Pancreas (tissue), 10 donors: Measurements from ENCODE around the gene TMEM129. TPM values are rescaled to one million over a fixed set of nuclear protein-coding genes. Genes with fewer than 3 reads are reported as not detected.

Experiments
- ATAC-seq, 4 donors: fragments of 200-7000 bp; cut with Tn5 transposase; one replicate each; pipeline versions ENCODE4 v1.8.0 to v1.9.1; 2020; ENCODE audit warnings: mild to moderate bottlenecking in 4 of 4, moderate library complexity in 4 of 4
- DNase-seq, 6 donors: peaks; one replicate each; pipeline ENCODE4 v3.0.0-alpha.2; 2020
- FAIRE-seq: peaks from 2 replicates; lab custom pipeline; 2012; peaks lifted over from hg19 to GRCh38; lab: Jason Lieb, UNC
- H3K27ac ChIP-seq, 4 donors: fragments of 200-600 bp; sonication (generic); 1 replicate in 3 of 4; 2 replicates in 1 of 4; pipeline versions ENCODE4 v1.5.0 to v1.8.0; 2020
- H3K27me3 ChIP-seq, 4 donors: fragments of 200-600 bp; one replicate each; pipeline ENCODE4 v1.8.0; 2021
- H3K36me3 ChIP-seq, 3 donors: fragments of 200-600 bp; sonication (generic) in 1 of 3; one replicate each; pipeline versions ENCODE4 v1.5.0 to v1.8.0; 2020 to 2021
- H3K4me1 ChIP-seq, 3 donors: fragments of 200-600 bp; one replicate each; pipeline ENCODE4 v1.8.0; 2021
- H3K4me3 ChIP-seq, 4 donors: fragments of 200-600 bp; sonication (generic) in 2 of 4; one replicate each; pipeline versions ENCODE4 v1.5.0 to v1.8.0; 2020 to 2021
- H3K9me3 ChIP-seq, 4 donors: fragments of 200-600 bp; one replicate each; pipeline ENCODE4 v1.8.0; 2021
- CTCF ChIP-seq, 4 donors: fragments of 200-600 bp; sonication (generic) in 3 of 4; IDR thresholded peaks; one replicate each; pipeline versions ENCODE4 v1.5.0 to v1.8.0; 2021; ENCODE audit warnings: antibody characterized with exemption in 4 of 4
- whole genome bisulfite sequencing, 2 donors: extraction: QIAGEN DNeasy Blood & Tissue Kit; methylation state at CpG; one replicate each; pipeline ENCODE4 v1.1.7; 2013; 5-methylcytosine and 5-hydroxymethylcytosine counted together
- intact Hi-C, 3 donors: fragments of 100-400 bp; cut with DNase I; formaldehyde crosslinking; loops; one replicate each; pipeline versions ENCODE4 v1.11.1 to v1.14.2; 2022
- polyA plus RNA-seq, 2 donors: library from polyadenylated mRNA; stranded (reverse); fragments of 200-250 nt; gene quantifications; one replicate each; pipeline ENCODE4 v1.2.3, GENCODE V29; 2013
- total RNA-seq, 6 donors: library from RNA; stranded (reverse); fragmentation: NEBNext Ultra II Directional in 4 of 6; extraction: Animal tissue kit (Norgen Biotek cat#: 25700) in 4 of 6; gene quantifications; one replicate each; pipeline versions ENCODE4 v1.2.1 to v1.2.4, GENCODE V29; 2021 to 2023
- donor health status: healthy with polysubstance abuse.
- donor health status: DM: no; HTN: no; CAD: no; lungs with moderate emphysema.
- donor health status: DM: no; HTN: no; CAD: no.
- donor health status: control.
- donor health status: control.
- donor health status: Bipolar disorder and iron deficiency.
- donor health status: DM: yes; HTN: yes; CAD: no.
- donor health status: DM: no; HTN: no; CAD: no.
- donor health status: DM: no; HTN: no; CAD: no.
- donor health status: DM: yes; HTN: yes; CAD: no.

TMEM129 gene
- total and polyA plus RNA-seq, 8 donors = 17.2 to 32.7 (median 20.0) TPM

DNA sequence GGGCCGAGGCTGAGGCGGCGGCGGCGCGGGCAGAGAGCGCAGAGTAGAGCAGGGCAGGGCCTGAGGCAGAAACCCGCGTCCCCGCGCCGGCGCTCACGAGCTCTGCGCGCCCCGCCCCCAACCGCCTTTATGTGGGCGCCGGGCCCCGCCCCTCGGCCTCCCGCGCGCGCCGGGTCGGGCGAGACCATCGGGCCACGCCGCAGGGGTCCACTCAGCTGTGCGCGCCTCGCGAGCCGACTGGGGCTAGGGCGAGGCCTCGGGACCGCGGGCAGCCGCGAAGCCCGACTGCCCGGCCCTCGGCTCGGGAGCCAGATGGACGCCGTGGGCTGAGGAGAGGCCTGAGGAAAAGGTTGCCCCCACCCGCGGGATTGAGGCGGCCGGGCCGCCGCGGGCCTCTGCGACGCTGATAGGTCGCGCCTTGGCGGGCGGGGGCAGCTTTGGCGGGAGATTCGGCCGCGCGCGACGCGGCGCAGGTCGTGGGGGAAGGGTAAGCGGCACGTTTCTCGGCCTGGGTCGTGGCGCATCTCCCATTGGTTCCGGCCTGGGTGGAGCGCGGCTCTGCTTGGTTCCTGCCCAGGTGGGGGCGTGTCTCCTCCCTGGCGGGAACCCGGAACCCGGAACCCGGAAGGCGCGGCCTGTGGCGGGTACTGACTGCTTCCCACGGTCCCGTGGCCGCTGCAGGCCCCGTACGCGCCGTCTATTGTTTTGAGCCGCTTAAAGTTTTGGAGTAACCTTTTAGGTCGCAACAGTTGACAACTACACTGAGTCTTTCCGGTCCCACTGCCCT lies 8.7 kb downstream of the TMEM129 start, which contains the start of gene SLBP:
Gene SLBP (minus strand): TSS at position 104 of the 787 bp plus-strand sequence. CDS start 131 bp downstream, outside the sequence.
- Histone ChIP-seq H3K27me3 (no peaks in the 10 kb centered on the region), H3K4me3 (peak within 1 kb of the TSS; percentile 61 to 95 (median 79)), H3K9me3 (no peaks in the 10 kb centered on the region), H3K27ac (peak within 1 kb of the TSS; percentile 100), H3K4me1 (peaks cover 0 to 24% (median 22%) of the 10 kb centered on the region in 3 donors), H3K36me3 (peaks cover 0 to 7% (median 0%) of the 10 kb centered on the region in 3 donors)
- WGBS, 2 donors = 0 to 1% methylated on average over 70 to 98 of the region's 98 CpGs
- DNase-seq (peak; percentile 97 to 99 (median 98)), FAIRE-seq (no peak), ATAC-seq (peak; percentile 88 to 96 (median 92))
- TF ChIP-seq CTCF (IDR thresholded peaks at IDR 0.05) = no peak
- intact Hi-C loops = no loop called here

- 1% methylated on average over 69 to 85 of the region's 85 CpGs for WGBS, 2 donors
- peak overlapping the region; percentile 100 for H3K27ac ChIP-seq
- H3K9me3 ChIP-seq = no peaks in the 10 kb centered on the region
- H3K36me3 ChIP-seq = peaks cover 0 to under 1% (median 0%) of the 10 kb centered on the region in 3 donors
- DNase-seq (peak; percentile 51 to 86 (median 74)), FAIRE-seq (no peak), ATAC-seq (peak; percentile 10 to 44 (median 36))
- intact Hi-C loops = no loop called here
- TF ChIP-seq CTCF (IDR thresholded peaks at IDR 0.05) = no peak
- peak overlapping the region; percentile 61 to 95 (median 79) for H3K4me3 ChIP-seq
- H3K4me1 ChIP-seq = peaks cover 0 to 24% (median 20%) of the 10 kb centered on the region in 3 donors
- no peaks in the 10 kb centered on the region for H3K27me3 ChIP-seq
Measured at GRCh38 chr4:1711571-1712215, 9.4 kb downstream of the TMEM129 start.

DNA sequence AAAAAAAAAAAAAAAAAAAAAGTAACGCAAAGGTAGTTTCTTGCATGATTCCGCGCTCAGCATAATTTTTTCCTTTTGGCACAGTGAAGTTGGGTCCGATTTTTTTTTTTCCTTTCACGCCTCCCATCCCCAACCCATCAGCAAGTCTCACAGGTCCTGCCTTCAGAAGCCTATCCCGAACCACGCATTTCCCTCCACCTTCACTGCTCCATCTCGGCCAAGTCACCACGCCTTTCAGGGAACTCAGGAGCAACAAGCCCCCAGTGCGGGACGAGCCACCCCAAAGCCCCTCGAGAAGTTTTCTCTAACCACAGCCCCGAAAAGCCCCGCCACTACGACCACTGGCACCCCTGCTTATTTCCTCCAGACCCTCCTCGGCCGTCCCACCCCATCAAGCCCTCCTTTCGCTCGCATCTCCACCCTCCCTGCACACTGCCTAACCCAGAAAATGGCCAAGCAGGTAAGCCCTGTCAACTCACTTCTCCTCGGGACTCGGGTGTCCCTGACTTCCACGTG lies 10.0 kb downstream of the TMEM129 start:
- H3K27ac ChIP-seq = peak overlapping the region; percentile 100
- peaks cover 0 to 24% (median 20%) of the 10 kb centered on the region in 3 donors for H3K4me1 ChIP-seq
- H3K27me3 ChIP-seq = no peaks in the 10 kb centered on the region
- 8 to 12% methylated on average over 22 of the region's 22 CpGs for WGBS, 2 donors
- FAIRE-seq = no peak
- peaks cover 0 to 5% (median 0%) of the 10 kb centered on the region in 3 donors for H3K36me3 ChIP-seq
- ATAC-seq = no peak
- intact Hi-C loops = no loop called here
- DNase-seq = peak in 1 of 6 donors; percentile 57
- H3K9me3 ChIP-seq = no peaks in the 10 kb centered on the region
- TF ChIP-seq CTCF (IDR thresholded peaks at IDR 0.05) = no peak
- peak overlapping the region; percentile 61 to 95 (median 79) for H3K4me3 ChIP-seq

DNA sequence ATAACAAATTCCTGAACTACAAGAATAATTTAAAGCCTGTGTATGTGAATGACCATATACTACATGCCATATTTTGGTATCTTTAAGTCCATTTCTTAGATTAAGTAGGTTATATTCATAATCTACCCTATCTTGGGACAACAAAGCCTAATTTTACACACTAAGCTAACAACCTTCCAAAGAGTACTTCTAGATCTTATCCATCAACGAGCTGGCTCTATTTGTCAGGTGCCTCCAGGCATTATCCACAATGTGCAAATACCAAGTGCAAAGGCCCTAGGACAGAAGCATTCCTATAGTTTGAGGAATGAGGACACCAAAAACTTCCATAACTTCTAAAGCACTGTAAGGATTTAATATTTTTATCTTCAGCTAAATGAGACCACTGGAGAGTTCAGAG lies 12.5 kb downstream of the TMEM129 start:
- no peak for ATAC-seq
- Histone ChIP-seq H3K4me1 (peaks cover 0 to 22% (median 16%) of the 10 kb centered on the region in 3 donors), H3K9me3 (no peaks in the 10 kb centered on the region), H3K36me3 (peaks cover 0 to 8% (median 0%) of the 10 kb centered on the region in 3 donors), H3K27me3 (no peaks in the 10 kb centered on the region), H3K4me3 (no peak overlapping the region), H3K27ac (no peak overlapping the region)
- FAIRE-seq = no peak
- intact Hi-C loops = no loop called here
- DNase-seq = no peak
- WGBS, 2 donors = 14 to 19% methylated on average over 1 of the region's 1 CpG
- no peak for TF ChIP-seq CTCF (IDR thresholded peaks at IDR 0.05)
